OCI-LY1 (cell line): ENCODE measurements around the gene FLT3.

Experiments
- H2AFZ ChIP-seq: fragments of 200-600 bp; sonication (generic), shearing (Covaris generic); 2 replicates; pipeline ENCODE4 v1.6.0; 2014; ENCODE audit warnings: antibody characterized with exemption, mild to moderate bottlenecking, low read length
- H3F3A ChIP-seq: fragments of 200-600 bp; sonication (generic), shearing (Covaris generic); 2 replicates; pipeline ENCODE4 v1.6.0; 2014; ENCODE audit warnings: mild to moderate bottlenecking, antibody characterized with exemption, low read length, moderate library complexity; ENCODE audit not compliant: insufficient read depth
- H3K27ac ChIP-seq: fragments of 200-600 bp; sonication (generic); 2 replicates; pipeline ENCODE4 v1.5.1; 2014; ENCODE audit warnings: low read length, mixed run types, mild to moderate bottlenecking, low read depth; ENCODE audit not compliant: poor library complexity, severe bottlenecking
- H3K27me3 ChIP-seq: fragments of 200-600 bp; sonication (generic); 2 replicates; pipeline ENCODE4 v1.6.0; 2014; ENCODE audit warnings: antibody characterized with exemption, mild to moderate bottlenecking, low read length, moderate library complexity; ENCODE audit not compliant: insufficient read depth
- H3K36me3 ChIP-seq: fragments of 200-600 bp; sonication (generic); 2 replicates; pipeline ENCODE4 v1.6.1; 2014; ENCODE audit warnings: mild to moderate bottlenecking, antibody characterized with exemption, low read length, moderate library complexity, mixed read lengths; ENCODE audit not compliant: insufficient read depth
- H3K4me1 ChIP-seq: fragments of 200-600 bp; sonication (generic); 2 replicates; pipeline ENCODE4 v1.5.1; 2014; ENCODE audit warnings: mild to moderate bottlenecking, low read length, moderate library complexity; ENCODE audit not compliant: insufficient read depth, severe bottlenecking
- H3K4me2 ChIP-seq: fragments of 200-600 bp; sonication (generic), shearing (Covaris generic); 2 replicates; pipeline ENCODE4 v1.6.1; 2014; ENCODE audit warnings: low read length
- H3K4me3 ChIP-seq: fragments of 200-600 bp; sonication (generic); 2 replicates; pipeline ENCODE4 v1.5.1; 2014; ENCODE audit warnings: low read length, low read depth, mild to moderate bottlenecking, mixed read lengths; ENCODE audit not compliant: poor library complexity, severe bottlenecking
- H3K79me2 ChIP-seq: fragments of 200-600 bp; shearing (Covaris generic); 2 replicates; pipeline ENCODE4 v1.6.1; 2016; ENCODE audit warnings: mixed run types, low read length, mixed read lengths; ENCODE audit not compliant: insufficient read depth
- H3K9ac ChIP-seq: fragments of 200-600 bp; sonication (generic), shearing (Covaris generic); 2 replicates; pipeline ENCODE4 v1.6.1; 2014; ENCODE audit warnings: mild to moderate bottlenecking, low read length, mixed read lengths
- H3K9me2 ChIP-seq: fragments of 200-600 bp; sonication (generic), shearing (Covaris generic); 2 replicates; pipeline ENCODE4 v1.6.1; 2014; ENCODE audit warnings: low read depth, mild to moderate bottlenecking, low read length, mixed read lengths
- H3K9me3 ChIP-seq: fragments of 200-600 bp; shearing (Covaris generic); 2 replicates; pipeline ENCODE4 v1.6.1; 2014; ENCODE audit warnings: low read length, mixed read lengths
- H4K20me1 ChIP-seq: fragments of 200-600 bp; sonication (generic), shearing (Covaris generic); 2 replicates; pipeline ENCODE4 v1.6.0; 2016; ENCODE audit warnings: mild to moderate bottlenecking, low read length; ENCODE audit not compliant: insufficient read depth
- EZH2 ChIP-seq: fragments of 200-600 bp; sonication (generic), shearing (Covaris generic); IDR thresholded peaks from 2 replicates; pipeline ENCODE4 v1.8.0; 2017; ENCODE audit warnings: borderline replicate concordance, mixed run types, mild to moderate bottlenecking, antibody characterized with exemption, low read length, moderate library complexity, mixed read lengths
- TF ChIP-seq, protein P1 (sequence below): fragments of 200-600 bp; sonication (generic), shearing (Covaris generic); IDR thresholded peaks from 2 replicates; pipeline ENCODE4 v1.5.1; 2017; ENCODE audit warnings: mild to moderate bottlenecking, antibody characterized with exemption, low read length, moderate library complexity, mixed read lengths

FLT3 gene

GRCh38 chr13:28031220-28031895 lies 69.0 kb downstream of the FLT3 start:
- H3K36me3 ChIP-seq, result no peaks in the 10 kb centered on the region
- H3K27me3 ChIP-seq, result no peaks in the 10 kb centered on the region
- no peaks in the 10 kb centered on the region for H3K9me2 ChIP-seq
- H4K20me1 ChIP-seq, result no peaks in the 10 kb centered on the region
- H3F3A ChIP-seq, result no peaks in the 10 kb centered on the region
- H2AFZ ChIP-seq, result no peak overlapping the region
- no peaks in the 10 kb centered on the region for H3K79me2 ChIP-seq
- H3K27ac ChIP-seq, result no peak overlapping the region
- no peaks in the 10 kb centered on the region for H3K4me1 ChIP-seq
- no peak overlapping the region for H3K9ac ChIP-seq
- H3K4me2 ChIP-seq, result no peak overlapping the region
- TF ChIP-seq EZH2, result no peak
- TF ChIP-seq, protein P1, sequence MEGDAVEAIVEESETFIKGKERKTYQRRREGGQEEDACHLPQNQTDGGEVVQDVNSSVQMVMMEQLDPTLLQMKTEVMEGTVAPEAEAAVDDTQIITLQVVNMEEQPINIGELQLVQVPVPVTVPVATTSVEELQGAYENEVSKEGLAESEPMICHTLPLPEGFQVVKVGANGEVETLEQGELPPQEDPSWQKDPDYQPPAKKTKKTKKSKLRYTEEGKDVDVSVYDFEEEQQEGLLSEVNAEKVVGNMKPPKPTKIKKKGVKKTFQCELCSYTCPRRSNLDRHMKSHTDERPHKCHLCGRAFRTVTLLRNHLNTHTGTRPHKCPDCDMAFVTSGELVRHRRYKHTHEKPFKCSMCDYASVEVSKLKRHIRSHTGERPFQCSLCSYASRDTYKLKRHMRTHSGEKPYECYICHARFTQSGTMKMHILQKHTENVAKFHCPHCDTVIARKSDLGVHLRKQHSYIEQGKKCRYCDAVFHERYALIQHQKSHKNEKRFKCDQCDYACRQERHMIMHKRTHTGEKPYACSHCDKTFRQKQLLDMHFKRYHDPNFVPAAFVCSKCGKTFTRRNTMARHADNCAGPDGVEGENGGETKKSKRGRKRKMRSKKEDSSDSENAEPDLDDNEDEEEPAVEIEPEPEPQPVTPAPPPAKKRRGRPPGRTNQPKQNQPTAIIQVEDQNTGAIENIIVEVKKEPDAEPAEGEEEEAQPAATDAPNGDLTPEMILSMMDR, result no peak
- no peak overlapping the region for H3K4me3 ChIP-seq
- H3K9me3 ChIP-seq, result no peaks in the 10 kb centered on the region

GRCh38 chr13:28027607-28028364 lies 72.6 kb downstream of the FLT3 start:
- H2AFZ ChIP-seq, result no peak overlapping the region
- H3K79me2 ChIP-seq, result no peaks in the 10 kb centered on the region
- H3K4me2 ChIP-seq, result no peak overlapping the region
- no peaks in the 10 kb centered on the region for H3K9me2 ChIP-seq
- H3K9me3 ChIP-seq, result no peaks in the 10 kb centered on the region
- H3F3A ChIP-seq, result no peaks in the 10 kb centered on the region
- no peaks in the 10 kb centered on the region for H3K36me3 ChIP-seq
- H4K20me1 ChIP-seq, result no peaks in the 10 kb centered on the region
- no peak overlapping the region for H3K9ac ChIP-seq
- H3K4me3 ChIP-seq, result no peak overlapping the region
- no peak overlapping the region for H3K27ac ChIP-seq
- no peaks in the 10 kb centered on the region for H3K4me1 ChIP-seq
- no peaks in the 10 kb centered on the region for H3K27me3 ChIP-seq
- TF ChIP-seq, protein P1, result no peak
- TF ChIP-seq EZH2, result no peak

DNA sequence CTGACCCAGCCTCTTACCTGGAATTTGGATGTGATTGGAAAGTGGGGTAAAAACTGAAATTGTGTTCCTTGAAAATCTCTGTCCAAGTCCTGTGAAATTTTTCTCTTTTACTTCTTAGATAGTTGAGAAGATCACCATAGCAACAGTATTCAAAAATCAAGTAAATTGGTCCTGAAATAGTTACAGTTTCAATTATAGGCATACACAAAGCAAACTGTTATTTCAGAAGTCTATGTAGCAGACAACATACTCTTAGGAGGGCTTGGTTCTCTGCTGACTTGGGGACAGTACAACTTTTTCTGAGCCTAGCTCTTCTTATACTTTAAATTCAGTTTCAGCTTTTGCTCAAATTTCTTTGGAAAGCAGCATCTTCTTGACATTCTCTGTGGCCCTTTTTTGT lies 73.3 kb downstream of the FLT3 start:
- Histone ChIP-seq H4K20me1 (no peaks in the 10 kb centered on the region), H3K9me2 (no peaks in the 10 kb centered on the region), H3K79me2 (no peaks in the 10 kb centered on the region), H3K36me3 (no peaks in the 10 kb centered on the region), H3K27me3 (no peaks in the 10 kb centered on the region), H3K9me3 (no peaks in the 10 kb centered on the region), H3K4me2 (no peak overlapping the region), H3K27ac (no peak overlapping the region), H3K4me3 (no peak overlapping the region), H3K9ac (no peak overlapping the region), H3K4me1 (no peaks in the 10 kb centered on the region), H2AFZ (no peak overlapping the region), H3F3A (no peaks in the 10 kb centered on the region)
- TF ChIP-seq EZH2, result no peak
- TF ChIP-seq, protein P1, result no peak
